ENCODE measurements around the gene WFDC5. TPM values are rescaled to one million over a fixed set of nuclear protein-coding genes. Genes with fewer than 3 reads are reported as not detected.

Gene WFDC5
- total RNA-seq, 1 donor from 2014 or later, result not detected

DNA sequence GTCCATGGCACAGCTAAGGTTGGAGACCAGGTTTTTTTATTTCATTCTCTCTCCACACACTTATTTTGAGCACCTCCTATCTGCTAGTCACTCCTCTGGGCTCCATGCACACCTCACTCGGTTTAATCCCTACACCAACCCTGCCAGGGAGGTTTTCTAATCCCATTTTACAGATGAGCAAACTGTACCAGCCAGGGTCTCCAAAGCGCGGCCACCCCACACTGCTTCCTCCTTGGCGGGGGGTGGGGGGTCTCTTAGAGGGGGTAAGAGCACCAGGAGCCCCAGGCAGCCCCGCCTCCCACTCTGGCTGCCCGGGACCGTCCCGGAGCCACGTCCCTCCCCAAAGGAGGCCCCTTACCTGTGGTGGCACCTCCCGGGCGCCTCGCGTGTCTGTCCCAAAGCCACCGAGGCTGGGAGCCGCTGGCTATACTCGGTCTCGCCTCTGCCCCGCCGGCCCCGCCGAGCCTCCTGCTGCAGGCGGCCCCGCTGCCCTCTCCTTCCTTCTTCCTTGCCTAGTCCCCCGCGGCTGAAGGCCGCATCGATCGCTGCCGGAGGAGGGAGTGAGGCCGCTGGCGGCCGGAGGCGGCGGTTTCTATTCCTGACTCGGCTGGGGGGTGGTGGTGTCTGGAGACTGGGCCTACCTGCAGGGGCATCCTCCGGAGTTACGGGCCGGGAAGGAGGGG, 14.3 kb downstream of the WFDC5 start, which contains the start of gene KCNS1:
Gene KCNS1 (minus strand): TSS at position 565 of the 683 bp plus-strand sequence. CDS start 1,891 bp downstream, outside the sequence.
- H3K27me3 Mint-ChIP-seq (ENCODE audit: low read depth), result peaks cover 69% of the 10 kb centered on the region

DNA sequence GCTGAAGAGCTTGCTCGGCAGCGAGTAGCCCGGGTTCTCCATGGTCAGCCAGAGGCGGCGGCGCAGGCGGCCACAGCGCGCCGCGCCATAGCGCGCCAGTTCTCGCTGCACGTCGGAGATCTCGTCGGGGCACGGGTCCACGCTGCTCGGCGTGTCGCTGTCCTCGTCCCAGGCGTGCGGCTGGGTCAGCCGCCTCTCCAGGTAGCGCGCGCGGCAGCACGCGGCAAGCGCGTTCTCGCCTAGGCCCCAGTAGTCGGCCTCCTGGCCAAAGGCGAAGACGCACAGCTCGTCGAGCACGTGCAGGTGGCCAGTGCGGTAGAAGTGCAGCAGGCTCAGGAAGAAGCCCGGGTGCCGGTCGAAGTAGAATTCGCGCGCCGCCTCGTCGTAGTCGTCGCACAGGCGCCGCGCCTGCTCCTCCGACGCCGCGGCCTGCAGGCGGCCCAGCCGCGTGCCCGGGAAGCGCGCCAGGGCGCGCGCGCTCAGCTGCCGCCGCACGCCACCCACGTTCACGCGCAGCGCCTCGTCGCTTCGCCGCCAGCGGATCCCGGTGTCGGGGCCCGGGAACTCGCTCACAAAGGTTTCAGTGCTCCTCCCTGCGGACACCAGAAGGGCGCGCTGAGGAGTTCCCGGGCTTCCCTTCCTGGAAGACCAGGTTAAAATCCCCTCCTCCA, 16.7 kb downstream of the WFDC5 start:
- Mint-ChIP-seq H3K27me3 (ENCODE audit: low read depth) (peaks cover 56% of the 10 kb centered on the region), H3K4me1 (peaks cover 3% of the 10 kb centered on the region), H3K36me3 (ENCODE audit: low read depth) (no peaks in the 10 kb centered on the region), H3K27ac (ENCODE audit: unreplicated experiment) (no peak overlapping the region), H3K9me3 (no peaks in the 10 kb centered on the region), H3K4me3 (no peak overlapping the region)
- TF ChIP-seq, protein P1, sequence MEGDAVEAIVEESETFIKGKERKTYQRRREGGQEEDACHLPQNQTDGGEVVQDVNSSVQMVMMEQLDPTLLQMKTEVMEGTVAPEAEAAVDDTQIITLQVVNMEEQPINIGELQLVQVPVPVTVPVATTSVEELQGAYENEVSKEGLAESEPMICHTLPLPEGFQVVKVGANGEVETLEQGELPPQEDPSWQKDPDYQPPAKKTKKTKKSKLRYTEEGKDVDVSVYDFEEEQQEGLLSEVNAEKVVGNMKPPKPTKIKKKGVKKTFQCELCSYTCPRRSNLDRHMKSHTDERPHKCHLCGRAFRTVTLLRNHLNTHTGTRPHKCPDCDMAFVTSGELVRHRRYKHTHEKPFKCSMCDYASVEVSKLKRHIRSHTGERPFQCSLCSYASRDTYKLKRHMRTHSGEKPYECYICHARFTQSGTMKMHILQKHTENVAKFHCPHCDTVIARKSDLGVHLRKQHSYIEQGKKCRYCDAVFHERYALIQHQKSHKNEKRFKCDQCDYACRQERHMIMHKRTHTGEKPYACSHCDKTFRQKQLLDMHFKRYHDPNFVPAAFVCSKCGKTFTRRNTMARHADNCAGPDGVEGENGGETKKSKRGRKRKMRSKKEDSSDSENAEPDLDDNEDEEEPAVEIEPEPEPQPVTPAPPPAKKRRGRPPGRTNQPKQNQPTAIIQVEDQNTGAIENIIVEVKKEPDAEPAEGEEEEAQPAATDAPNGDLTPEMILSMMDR (conservative IDR thresholded peaks at IDR 0.05), result peak; percentile 21
- peak; percentile 38 for DNase-seq (ENCODE audit: low read depth, low spot score)

More for the DNA sequence above, 14.3 kb downstream of the WFDC5 start, which contains the start of gene KCNS1:
- Mint-ChIP-seq H3K9me3 (no peaks in the 10 kb centered on the region), H3K27ac (ENCODE audit: unreplicated experiment) (no peak within 1 kb of the TSS), H3K4me1 (peaks cover 3% of the 10 kb centered on the region), H3K36me3 (ENCODE audit: low read depth) (no peaks in the 10 kb centered on the region), H3K4me3 (no peak within 1 kb of the TSS)
- TF ChIP-seq, protein P1 (conservative IDR thresholded peaks at IDR 0.05), result no peak
- DNase-seq (ENCODE audit: low read depth, low spot score), result peak; percentile 41

DNA sequence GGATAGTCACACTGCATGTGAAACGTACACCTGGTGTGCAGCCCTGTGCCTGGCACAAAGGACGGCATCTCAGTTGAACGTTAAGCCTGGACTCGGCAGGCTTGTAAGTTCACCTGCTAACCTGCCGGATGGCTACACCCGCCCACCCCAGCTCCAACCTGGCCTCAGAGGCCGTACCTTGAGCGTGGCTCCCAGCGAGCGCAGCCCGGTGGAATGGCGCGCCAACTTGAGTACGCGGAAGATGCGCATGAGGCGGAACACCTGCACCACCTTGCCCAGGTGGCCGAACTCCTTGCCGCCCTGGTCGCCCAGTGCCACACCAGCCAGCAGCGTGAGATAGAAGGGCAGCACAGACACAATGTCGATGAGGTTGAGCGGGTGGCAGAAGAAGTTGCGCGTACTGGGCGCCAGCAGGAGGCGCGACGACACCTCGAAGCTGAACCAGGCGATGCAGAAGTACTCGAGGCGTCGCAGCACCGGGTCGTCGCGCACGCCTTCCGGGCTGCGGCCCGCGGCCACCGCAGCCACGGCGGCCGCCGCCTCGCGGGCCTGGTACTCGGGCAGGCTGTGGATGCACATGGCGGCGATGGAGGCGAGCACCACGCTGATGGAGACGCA, 17.4 kb downstream of the WFDC5 start:
- H3K9me3 Mint-ChIP-seq, result no peaks in the 10 kb centered on the region
- no peaks in the 10 kb centered on the region for H3K36me3 Mint-ChIP-seq (ENCODE audit: low read depth)
- TF ChIP-seq, protein P1 (conservative IDR thresholded peaks at IDR 0.05), result no peak
- H3K4me3 Mint-ChIP-seq, result no peak overlapping the region
- no peak overlapping the region for H3K27ac Mint-ChIP-seq (ENCODE audit: unreplicated experiment)
- DNase-seq (ENCODE audit: low read depth, low spot score), result no peak
- peaks cover 3% of the 10 kb centered on the region for H3K4me1 Mint-ChIP-seq
- H3K27me3 Mint-ChIP-seq (ENCODE audit: low read depth), result peaks cover 54% of the 10 kb centered on the region

DNA sequence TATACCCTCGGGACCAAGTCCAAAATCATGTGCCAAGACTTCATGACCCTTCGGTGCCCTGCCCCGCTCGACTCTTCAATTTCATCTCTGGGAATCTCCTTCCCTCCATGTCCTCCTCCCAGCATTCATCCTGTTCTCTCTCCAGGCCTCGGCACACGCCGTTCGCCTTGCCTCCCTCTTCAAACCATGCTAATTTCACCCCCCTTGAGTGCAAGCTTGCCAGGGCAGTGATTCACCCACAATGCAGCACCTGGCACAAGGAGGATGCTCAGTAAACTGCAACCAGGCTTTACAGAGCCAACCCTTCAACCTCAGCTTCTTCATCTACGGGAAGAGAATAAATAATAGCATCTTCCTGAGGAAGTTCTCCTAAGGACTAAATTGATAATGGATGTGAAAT, 18.2 kb downstream of the WFDC5 start:
- H3K4me3 Mint-ChIP-seq, result no peak overlapping the region
- peaks cover 49% of the 10 kb centered on the region for H3K27me3 Mint-ChIP-seq (ENCODE audit: low read depth)
- no peaks in the 10 kb centered on the region for H3K36me3 Mint-ChIP-seq (ENCODE audit: low read depth)
- peaks cover 3% of the 10 kb centered on the region for H3K4me1 Mint-ChIP-seq
- TF ChIP-seq, protein P1 (conservative IDR thresholded peaks at IDR 0.05), result no peak
- no peak overlapping the region for H3K27ac Mint-ChIP-seq (ENCODE audit: unreplicated experiment)
- no peak for DNase-seq (ENCODE audit: low read depth, low spot score)
- no peaks in the 10 kb centered on the region for H3K9me3 Mint-ChIP-seq

DNA sequence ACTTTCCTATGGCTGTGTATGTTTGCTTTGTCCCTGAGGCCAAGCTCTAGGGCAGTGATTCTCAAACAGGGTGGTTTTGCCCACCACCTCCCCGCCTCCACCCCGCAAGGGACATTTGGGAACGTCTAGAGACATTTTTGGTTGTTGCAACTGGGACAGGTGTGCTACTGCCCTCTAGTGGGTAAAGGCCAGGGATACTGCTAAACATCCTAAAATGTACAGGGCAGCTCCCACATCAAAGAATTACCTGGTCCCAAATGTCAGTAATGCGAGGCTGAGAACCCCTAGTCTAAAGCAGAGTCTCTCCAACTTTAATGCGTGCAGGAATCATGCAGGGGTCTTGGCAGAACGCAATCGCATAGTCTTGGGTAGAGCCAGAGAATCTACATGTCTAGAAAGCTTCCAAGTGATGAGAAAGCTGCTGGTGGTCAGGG, 19.2 kb downstream of the WFDC5 start:
- Mint-ChIP-seq H3K4me3 (no peak overlapping the region), H3K9me3 (no peaks in the 10 kb centered on the region), H3K36me3 (ENCODE audit: low read depth) (no peaks in the 10 kb centered on the region), H3K27ac (ENCODE audit: unreplicated experiment) (no peak overlapping the region), H3K4me1 (peaks cover under 1% of the 10 kb centered on the region), H3K27me3 (ENCODE audit: low read depth) (peaks cover 42% of the 10 kb centered on the region)
- DNase-seq (ENCODE audit: low read depth, low spot score), result peak; percentile 50
- TF ChIP-seq, protein P1 (conservative IDR thresholded peaks at IDR 0.05), result peak; percentile 80

Data from neural crest cell (in vitro differentiated cells).